Measurements from ENCODE around the gene RAB21.

DNA sequence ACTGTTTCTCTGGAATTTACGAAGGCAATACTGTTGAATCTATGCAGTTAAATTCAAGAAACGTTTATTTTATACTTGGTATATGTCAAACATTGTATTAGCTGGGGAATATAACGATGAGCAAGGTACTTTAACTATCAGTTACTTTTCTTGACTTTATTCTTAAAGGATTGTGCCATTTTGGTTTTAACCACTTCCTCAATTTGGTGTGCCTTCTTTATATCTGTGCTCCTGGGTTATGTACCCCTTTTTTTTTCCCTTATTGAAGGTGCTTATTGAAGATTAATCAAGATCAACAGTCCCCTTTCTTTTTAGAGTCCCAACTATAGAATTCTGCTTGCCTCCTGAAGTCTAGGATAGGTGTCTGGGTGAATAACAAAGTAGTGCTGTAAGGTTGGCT, 5.8 kb downstream of the RAB21 start:
- TF ChIP-seq FOXA1 (IDR thresholded peaks at IDR 0.05): no peak
- no peak for TF ChIP-seq BHLHE40 (IDR thresholded peaks at IDR 0.05; ENCODE audit: borderline replicate concordance)
- TF ChIP-seq NFRKB (IDR thresholded peaks at IDR 0.05): no peak
- no peak for TF ChIP-seq CTBP1 (IDR thresholded peaks at IDR 0.05; ENCODE audit: borderline replicate concordance)
